ENCODE results near the gene PEX14. TPM values are rescaled to one million over a fixed set of nuclear protein-coding genes. Genes with fewer than 3 reads are reported as not detected.

The PEX14 gene
- total and polyA plus RNA-seq, 2 experiments from 2014 or later = 17.6 to 19.6 TPM

DNA sequence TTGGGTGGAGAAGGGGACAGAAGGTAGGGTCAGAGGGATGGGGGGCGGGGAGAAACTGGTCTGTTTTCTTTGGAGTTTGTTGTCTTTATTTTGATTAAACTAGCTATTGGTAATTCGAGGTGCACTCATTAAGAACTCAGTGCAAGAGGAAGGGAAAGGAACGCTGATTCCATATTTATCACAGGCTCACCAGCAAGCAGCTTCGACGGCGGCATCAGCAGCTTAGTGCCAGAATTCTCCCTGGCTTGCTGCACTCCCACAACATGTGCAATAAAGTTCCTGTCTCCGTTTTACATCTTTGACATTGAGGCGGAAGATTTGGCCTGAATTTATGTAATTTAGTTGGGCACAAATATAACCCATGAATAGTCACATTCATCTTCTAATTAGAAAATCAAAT is 57.6 kb downstream of the PEX14 start:
- Histone ChIP-seq H3K4me3 (no peak overlapping the region), H3K27me3 (ENCODE audit: insufficient read depth) (peaks cover 10% of the 10 kb centered on the region; the same call in 1 of the 2 replicates), H4K20me1 (replicated peaks; ENCODE audit: insufficient read depth) (no peaks in the 10 kb centered on the region), H2AFZ (no peak overlapping the region), H3K27ac (ENCODE audit: low read depth) (no peak overlapping the region), H3K9me2 (ENCODE audit: insufficient read depth) (no peaks in the 10 kb centered on the region), H3K4me2 (peak overlapping the region; percentile 70; the same call in 1 of the 2 replicates), H3K36me3 (ENCODE audit: insufficient read depth) (no peaks in the 10 kb centered on the region), H3F3A (replicated peaks; ENCODE audit: low read depth) (0 out of 2 replicates have a peak, but pooled peaks cover 2% of the 10 kb centered on the region), H3K79me2 (replicated peaks; ENCODE audit: insufficient read depth) (peaks cover 41% of the 10 kb centered on the region), H3K4me1 (ENCODE audit: insufficient read depth) (peaks cover 44% of the 10 kb centered on the region)
- peaks cover 7% of the 10 kb centered on the region for H3K27me3 Mint-ChIP-seq (ENCODE audit: insufficient read depth, low read depth, poor library complexity)
- ATAC-seq = no peak
- DNase-seq (ENCODE audit: low spot score) = no peak
- no peak overlapping the region for H3K27ac Mint-ChIP-seq
- H3K9me3 Mint-ChIP-seq = no peaks in the 10 kb centered on the region
- TF ChIP-seq, protein P1, sequence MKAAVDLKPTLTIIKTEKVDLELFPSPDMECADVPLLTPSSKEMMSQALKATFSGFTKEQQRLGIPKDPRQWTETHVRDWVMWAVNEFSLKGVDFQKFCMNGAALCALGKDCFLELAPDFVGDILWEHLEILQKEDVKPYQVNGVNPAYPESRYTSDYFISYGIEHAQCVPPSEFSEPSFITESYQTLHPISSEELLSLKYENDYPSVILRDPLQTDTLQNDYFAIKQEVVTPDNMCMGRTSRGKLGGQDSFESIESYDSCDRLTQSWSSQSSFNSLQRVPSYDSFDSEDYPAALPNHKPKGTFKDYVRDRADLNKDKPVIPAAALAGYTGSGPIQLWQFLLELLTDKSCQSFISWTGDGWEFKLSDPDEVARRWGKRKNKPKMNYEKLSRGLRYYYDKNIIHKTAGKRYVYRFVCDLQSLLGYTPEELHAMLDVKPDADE (IDR thresholded peaks at IDR 0.05) = no peak
- H3K4me1 Mint-ChIP-seq = peaks cover 60% of the 10 kb centered on the region
- H3K4me3 Mint-ChIP-seq = no peak overlapping the region; the same call in 2 of the 3 replicates
- H3K36me3 Mint-ChIP-seq (ENCODE audit: low read depth) = 0 out of 3 replicates have a peak, but pooled peaks cover 4% of the 10 kb centered on the region

DNA sequence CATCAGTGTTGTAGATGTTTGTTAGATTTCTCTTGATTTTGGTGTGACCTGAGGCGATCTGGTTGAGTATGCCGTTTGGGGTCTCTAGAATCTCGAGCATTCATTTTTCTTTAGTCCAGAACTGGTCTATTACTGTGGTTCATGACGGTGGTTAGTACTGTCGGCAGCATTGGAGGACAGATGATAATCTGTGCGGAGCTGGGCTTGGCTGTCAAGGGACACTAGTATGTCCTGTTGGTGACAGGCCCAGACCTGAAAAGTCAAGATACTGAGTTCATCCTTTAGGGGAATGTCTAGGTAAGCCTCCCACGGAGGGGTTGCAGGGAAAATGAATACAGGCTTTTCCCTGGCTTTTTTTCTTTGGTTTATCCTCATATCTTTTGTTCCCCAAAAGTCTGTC is 59.8 kb downstream of the PEX14 start:
- Mint-ChIP-seq H3K4me1 (peaks cover 54% of the 10 kb centered on the region), H3K4me3 (no peak overlapping the region), H3K27ac (no peak overlapping the region), H3K27me3 (ENCODE audit: insufficient read depth, low read depth, poor library complexity) (peaks cover 4% of the 10 kb centered on the region), H3K9me3 (no peaks in the 10 kb centered on the region), H3K36me3 (ENCODE audit: low read depth) (0 out of 3 replicates have a peak, but pooled peaks cover 4% of the 10 kb centered on the region)
- 0 out of 2 replicates have a peak, but pooled peaks cover 2% of the 10 kb centered on the region for H3F3A ChIP-seq (replicated peaks; ENCODE audit: low read depth)
- 0 out of 2 replicates have a peak, but pooled peaks cover under 1% of the 10 kb centered on the region for H4K20me1 ChIP-seq (replicated peaks; ENCODE audit: insufficient read depth)
- no peak overlapping the region for H3K4me3 ChIP-seq
- no peaks in the 10 kb centered on the region for H3K9me2 ChIP-seq (ENCODE audit: insufficient read depth)
- H3K4me2 ChIP-seq = no peak overlapping the region
- H3K4me1 ChIP-seq (ENCODE audit: insufficient read depth) = peaks cover 41% of the 10 kb centered on the region
- H2AFZ ChIP-seq = no peak overlapping the region
- no peak for ATAC-seq
- H3K79me2 ChIP-seq (replicated peaks; ENCODE audit: insufficient read depth) = peaks cover 38% of the 10 kb centered on the region
- no peaks in the 10 kb centered on the region for H3K27me3 ChIP-seq (ENCODE audit: insufficient read depth)
- H3K27ac ChIP-seq (ENCODE audit: low read depth) = no peak overlapping the region
- no peaks in the 10 kb centered on the region for H3K36me3 ChIP-seq (ENCODE audit: insufficient read depth)
- no peak for DNase-seq (ENCODE audit: low spot score)
- no peak for TF ChIP-seq EZH2phosphoT487 (IDR thresholded peaks at IDR 0.05; ENCODE audit: unreplicated experiment)
- no peak for TF ChIP-seq CREB1 (CRISPR knock-in tag; IDR thresholded peaks at IDR 0.05; ENCODE audit: low read depth)
- TF ChIP-seq ZNF114 (CRISPR knock-in tag; IDR thresholded peaks at IDR 0.05) = no peak
- TF ChIP-seq, protein P2, sequence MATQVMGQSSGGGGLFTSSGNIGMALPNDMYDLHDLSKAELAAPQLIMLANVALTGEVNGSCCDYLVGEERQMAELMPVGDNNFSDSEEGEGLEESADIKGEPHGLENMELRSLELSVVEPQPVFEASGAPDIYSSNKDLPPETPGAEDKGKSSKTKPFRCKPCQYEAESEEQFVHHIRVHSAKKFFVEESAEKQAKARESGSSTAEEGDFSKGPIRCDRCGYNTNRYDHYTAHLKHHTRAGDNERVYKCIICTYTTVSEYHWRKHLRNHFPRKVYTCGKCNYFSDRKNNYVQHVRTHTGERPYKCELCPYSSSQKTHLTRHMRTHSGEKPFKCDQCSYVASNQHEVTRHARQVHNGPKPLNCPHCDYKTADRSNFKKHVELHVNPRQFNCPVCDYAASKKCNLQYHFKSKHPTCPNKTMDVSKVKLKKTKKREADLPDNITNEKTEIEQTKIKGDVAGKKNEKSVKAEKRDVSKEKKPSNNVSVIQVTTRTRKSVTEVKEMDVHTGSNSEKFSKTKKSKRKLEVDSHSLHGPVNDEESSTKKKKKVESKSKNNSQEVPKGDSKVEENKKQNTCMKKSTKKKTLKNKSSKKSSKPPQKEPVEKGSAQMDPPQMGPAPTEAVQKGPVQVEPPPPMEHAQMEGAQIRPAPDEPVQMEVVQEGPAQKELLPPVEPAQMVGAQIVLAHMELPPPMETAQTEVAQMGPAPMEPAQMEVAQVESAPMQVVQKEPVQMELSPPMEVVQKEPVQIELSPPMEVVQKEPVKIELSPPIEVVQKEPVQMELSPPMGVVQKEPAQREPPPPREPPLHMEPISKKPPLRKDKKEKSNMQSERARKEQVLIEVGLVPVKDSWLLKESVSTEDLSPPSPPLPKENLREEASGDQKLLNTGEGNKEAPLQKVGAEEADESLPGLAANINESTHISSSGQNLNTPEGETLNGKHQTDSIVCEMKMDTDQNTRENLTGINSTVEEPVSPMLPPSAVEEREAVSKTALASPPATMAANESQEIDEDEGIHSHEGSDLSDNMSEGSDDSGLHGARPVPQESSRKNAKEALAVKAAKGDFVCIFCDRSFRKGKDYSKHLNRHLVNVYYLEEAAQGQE (IDR thresholded peaks at IDR 0.05; ENCODE audit: unreplicated experiment) = no peak
- no peak for TF ChIP-seq POLR2AphosphoS5 (IDR thresholded peaks at IDR 0.05; ENCODE audit: low read depth)
- TF ChIP-seq STAT1 (IDR thresholded peaks at IDR 0.05; ENCODE audit: unreplicated experiment) = no peak

Measured in GM23338 (cell line).